C4-2B (cell line): ENCODE results near the gene TPRA1.

Experiments used
- CTCF ChIP-seq: fragments of 450-650 bp; conservative IDR thresholded peaks from 2 replicates; pipeline ENCODE4 v1.5.1; 2017; ENCODE audit warnings: mild to moderate bottlenecking
- ZFX ChIP-seq: fragments of 450-650 bp; IDR thresholded peaks from 2 replicates; pipeline ENCODE4 v1.6.1; 2017

- TF ChIP-seq CTCF (no peak), ZFX (no peak)
Measured at GRCh38 chr3:127585813-127586413, 4.6 kb downstream of the TPRA1 start.
